Activated CD4-positive, CD25-positive, alpha-beta regulatory T cell treated with anti-CD3 and anti-CD28 coated beads, Interleukin-2, amount 50 U/mL, for 72 hours (primary cell): ENCODE measurements around the gene RASSF4.

Source experiments
- DNase-seq: peaks from one replicate; pipeline ENCODE4 v3.0.0; 2021

Gene RASSF4

GRCh38 chr10:44977287-44978212 lies 17.9 kb downstream of the RASSF4 start:
- no peak for DNase-seq

GRCh38 chr10:44978213-44978569 lies 18.6 kb downstream of the RASSF4 start:
- DNase-seq, result no peak

GRCh38 chr10:44978570-44979280 lies 19.1 kb downstream of the RASSF4 start, which contains the start of gene DEPP1:
Gene DEPP1, minus strand, starts transcription at chr10:44978809. Its CDS starts 779 bp downstream, at chr10:44978030.
- DNase-seq, result no peak

- DNase-seq, result no peak
Observed at GRCh38 chr10:44979281-44980191, 19.9 kb downstream of the RASSF4 start.

- no peak for DNase-seq
Observed at GRCh38 chr10:44980309-44981171, 20.9 kb downstream of the RASSF4 start.

GRCh38 chr10:44981172-44982113 lies 21.8 kb downstream of the RASSF4 start:
- no peak for DNase-seq

- no peak for DNase-seq
Observed at GRCh38 chr10:44982114-44982460, 22.5 kb downstream of the RASSF4 start.

GRCh38 chr10:44982496-44982895 lies 22.9 kb downstream of the RASSF4 start:
- DNase-seq, result no peak

GRCh38 chr10:44983066-44983894 lies 23.7 kb downstream of the RASSF4 start:
- DNase-seq, result no peak

- DNase-seq, result no peak
Observed at GRCh38 chr10:44983895-44984278, 24.3 kb downstream of the RASSF4 start.

- no peak for DNase-seq
Observed at GRCh38 chr10:44984671-44985101, 25.1 kb downstream of the RASSF4 start.

GRCh38 chr10:44985175-44985681 lies 25.6 kb downstream of the RASSF4 start:
- no peak for DNase-seq

- DNase-seq, result no peak
Observed at GRCh38 chr10:44986179-44986578, 26.6 kb downstream of the RASSF4 start.

- no peak for DNase-seq
Observed at GRCh38 chr10:44986670-44987069, 27.1 kb downstream of the RASSF4 start.

- no peak for DNase-seq
Observed at GRCh38 chr10:44988957-44989585, 29.5 kb downstream of the RASSF4 start.

- no peak for DNase-seq
Observed at GRCh38 chr10:44989597-44990301, 30.1 kb downstream of the RASSF4 start.

- no peak for DNase-seq
Observed at GRCh38 chr10:44990302-44990655, 30.7 kb downstream of the RASSF4 start.

- no peak for DNase-seq
Observed at GRCh38 chr10:44990965-44991364, 31.4 kb downstream of the RASSF4 start.

GRCh38 chr10:44991571-44991970 lies 32.0 kb downstream of the RASSF4 start:
- DNase-seq, result no peak
